Measurements from ENCODE around the gene LCN2. TPM values are rescaled to one million over a fixed set of nuclear protein-coding genes. Genes with fewer than 3 reads are reported as not detected.
"Not testable (repeated sequence)": the region's sequence is repeated elsewhere in the genome, so short reads cannot be mapped to it uniquely, and the experiment has no call there.

Gene LCN2
- total RNA-seq, 3 donors from 2014 or later: not detected

GRCh38 chr9:128130651-128131050, 18.6 kb upstream of the LCN2 start:
- not testable (repeated sequence) for H3K27me3 Mint-ChIP-seq (ENCODE audit: low read depth); H3K4me3 Mint-ChIP-seq; H3K36me3 Mint-ChIP-seq (ENCODE audit: insufficient read depth); ATAC-seq; H3K9me3 Mint-ChIP-seq; DNase-seq
- H3K4me1 Mint-ChIP-seq (ENCODE audit: low read depth): peaks cover 23% of the 10 kb centered on the region

- H3K27me3 Mint-ChIP-seq (ENCODE audit: low read depth); H3K9me3 Mint-ChIP-seq; H3K36me3 Mint-ChIP-seq (ENCODE audit: insufficient read depth); H3K4me3 Mint-ChIP-seq; DNase-seq; ATAC-seq: not testable (repeated sequence)
- peaks cover 18% of the 10 kb centered on the region for H3K4me1 Mint-ChIP-seq (ENCODE audit: low read depth)
These were observed 17.9 kb upstream of the LCN2 start for GRCh38 chr9:128131346-128131745.

- DNase-seq; H3K9me3 Mint-ChIP-seq; H3K4me3 Mint-ChIP-seq; H3K27me3 Mint-ChIP-seq (ENCODE audit: low read depth); H3K36me3 Mint-ChIP-seq (ENCODE audit: insufficient read depth); ATAC-seq: not testable (repeated sequence)
- peaks cover 14% of the 10 kb centered on the region for H3K4me1 Mint-ChIP-seq (ENCODE audit: low read depth)
These were observed 17.1 kb upstream of the LCN2 start for GRCh38 chr9:128132139-128132538.

GRCh38 chr9:128135561-128135960, 13.7 kb upstream of the LCN2 start:
- not testable (repeated sequence) for H3K36me3 Mint-ChIP-seq (ENCODE audit: insufficient read depth); H3K27me3 Mint-ChIP-seq (ENCODE audit: low read depth); H3K4me1 Mint-ChIP-seq (ENCODE audit: low read depth); DNase-seq; H3K9me3 Mint-ChIP-seq; H3K4me3 Mint-ChIP-seq; ATAC-seq

- Mint-ChIP-seq H3K9me3 (no peaks in the 10 kb centered on the region), H3K27me3 (ENCODE audit: low read depth) (peaks cover 6% of the 10 kb centered on the region), H3K4me3 (no peak overlapping the region), H3K4me1 (ENCODE audit: low read depth) (peaks cover 6% of the 10 kb centered on the region), H3K36me3 (ENCODE audit: insufficient read depth) (no peaks in the 10 kb centered on the region)
- ATAC-seq (no peak), DNase-seq (no peak)
These were observed 12.1 kb upstream of the LCN2 start for GRCh38 chr9:128136816-128137793.

- Mint-ChIP-seq H3K4me1 (ENCODE audit: low read depth) (peaks cover 12% of the 10 kb centered on the region), H3K27me3 (ENCODE audit: low read depth) (peaks cover 1% of the 10 kb centered on the region), H3K9me3 (no peaks in the 10 kb centered on the region), H3K36me3 (ENCODE audit: insufficient read depth) (no peaks in the 10 kb centered on the region), H3K4me3 (no peak overlapping the region)
- DNase-seq (no peak), ATAC-seq (no peak)
These were observed 11.3 kb upstream of the LCN2 start for GRCh38 chr9:128138001-128138400.

- H3K4me1 Mint-ChIP-seq (ENCODE audit: low read depth): peaks cover 16% of the 10 kb centered on the region
- H3K4me3 Mint-ChIP-seq: no peak overlapping the region
- ATAC-seq (no peak), DNase-seq (no peak)
- H3K36me3 Mint-ChIP-seq (ENCODE audit: insufficient read depth): no peaks in the 10 kb centered on the region
- no peaks in the 10 kb centered on the region for H3K9me3 Mint-ChIP-seq
- H3K27me3 Mint-ChIP-seq (ENCODE audit: low read depth): no peaks in the 10 kb centered on the region
These were observed 9.6 kb upstream of the LCN2 start for GRCh38 chr9:128139621-128140020.

- no peaks in the 10 kb centered on the region for H3K36me3 Mint-ChIP-seq (ENCODE audit: insufficient read depth)
- ATAC-seq (no peak), DNase-seq (no peak)
- no peaks in the 10 kb centered on the region for H3K9me3 Mint-ChIP-seq
- no peak overlapping the region for H3K4me3 Mint-ChIP-seq
- peaks cover 13% of the 10 kb centered on the region for H3K4me1 Mint-ChIP-seq (ENCODE audit: low read depth)
- no peaks in the 10 kb centered on the region for H3K27me3 Mint-ChIP-seq (ENCODE audit: low read depth)
These were observed 7.6 kb upstream of the LCN2 start for GRCh38 chr9:128141604-128142003.

- Mint-ChIP-seq H3K27me3 (ENCODE audit: low read depth) (no peaks in the 10 kb centered on the region), H3K9me3 (no peaks in the 10 kb centered on the region), H3K4me1 (ENCODE audit: low read depth) (peaks cover 13% of the 10 kb centered on the region), H3K4me3 (peak overlapping the region; percentile 37), H3K36me3 (ENCODE audit: insufficient read depth) (no peaks in the 10 kb centered on the region)
- peak in 1 of 2 donors; percentile 60 for ATAC-seq
- DNase-seq: no peak
These were observed 7.2 kb upstream of the LCN2 start for GRCh38 chr9:128142061-128142460.

- no peak overlapping the region for H3K4me3 Mint-ChIP-seq
- peaks cover 13% of the 10 kb centered on the region for H3K4me1 Mint-ChIP-seq (ENCODE audit: low read depth)
- H3K9me3 Mint-ChIP-seq: no peaks in the 10 kb centered on the region
- H3K36me3 Mint-ChIP-seq (ENCODE audit: insufficient read depth): no peaks in the 10 kb centered on the region
- no peak for DNase-seq
- ATAC-seq: no peak
- H3K27me3 Mint-ChIP-seq (ENCODE audit: low read depth): no peaks in the 10 kb centered on the region
These were observed 6.7 kb upstream of the LCN2 start for GRCh38 chr9:128142596-128142995.

- DNase-seq (no peak), ATAC-seq (no peak)
- H3K4me1 Mint-ChIP-seq (ENCODE audit: low read depth): peaks cover 13% of the 10 kb centered on the region
- no peaks in the 10 kb centered on the region for H3K36me3 Mint-ChIP-seq (ENCODE audit: insufficient read depth)
- H3K9me3 Mint-ChIP-seq: no peaks in the 10 kb centered on the region
- H3K4me3 Mint-ChIP-seq: no peak overlapping the region
- no peaks in the 10 kb centered on the region for H3K27me3 Mint-ChIP-seq (ENCODE audit: low read depth)
These were observed 5.6 kb upstream of the LCN2 start for GRCh38 chr9:128143525-128144238.

- no peak for DNase-seq
- Mint-ChIP-seq H3K36me3 (ENCODE audit: insufficient read depth) (no peaks in the 10 kb centered on the region), H3K27me3 (ENCODE audit: low read depth) (no peaks in the 10 kb centered on the region), H3K9me3 (no peaks in the 10 kb centered on the region), H3K4me1 (ENCODE audit: low read depth) (peaks cover 13% of the 10 kb centered on the region), H3K4me3 (no peak overlapping the region)
- no peak for ATAC-seq
These were observed 4.7 kb upstream of the LCN2 start for GRCh38 chr9:128144239-128145181.

- DNase-seq: no peak
- Mint-ChIP-seq H3K4me3 (no peak overlapping the region), H3K4me1 (ENCODE audit: low read depth) (peaks cover 14% of the 10 kb centered on the region), H3K36me3 (ENCODE audit: insufficient read depth) (no peaks in the 10 kb centered on the region), H3K27me3 (ENCODE audit: low read depth) (no peaks in the 10 kb centered on the region), H3K9me3 (no peaks in the 10 kb centered on the region)
- ATAC-seq: no peak
These were observed 3.7 kb upstream of the LCN2 start for GRCh38 chr9:128145536-128145935.

- Mint-ChIP-seq H3K4me3 (no peak overlapping the region), H3K36me3 (ENCODE audit: insufficient read depth) (no peaks in the 10 kb centered on the region), H3K9me3 (no peaks in the 10 kb centered on the region), H3K27me3 (ENCODE audit: low read depth) (no peaks in the 10 kb centered on the region), H3K4me1 (ENCODE audit: low read depth) (peaks cover 17% of the 10 kb centered on the region)
- ATAC-seq (no peak), DNase-seq (no peak)
These were observed 3.3 kb upstream of the LCN2 start for GRCh38 chr9:128145951-128146351.

All from activated T-cell treated with anti-CD3 and anti-CD28 coated beads, Interleukin-2, amount 50 U/mL, for 4 hours (primary cell).